ENCODE measurements around the gene SMURF1.

DNA sequence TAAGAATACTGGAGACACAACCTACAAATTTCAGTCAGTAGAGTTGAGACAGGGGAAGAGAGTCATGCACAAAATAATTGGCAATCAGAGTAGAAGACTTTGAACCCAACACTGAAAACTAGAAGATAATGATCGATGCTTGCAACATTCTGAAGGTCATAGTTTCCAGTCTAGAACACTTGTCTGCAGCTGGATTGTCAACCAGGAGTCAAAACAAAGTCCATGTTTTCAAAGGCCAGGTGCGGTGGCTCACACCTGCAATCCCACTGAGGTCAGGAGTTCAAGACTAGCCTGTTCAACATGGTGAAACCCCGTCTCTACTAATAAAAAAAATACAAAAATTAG is 26.8 kb upstream of the SMURF1 start:
- TF ChIP-seq TAF1 (conservative IDR thresholded peaks at IDR 0.05): no peak
- TF ChIP-seq GABPA (IDR thresholded peaks at IDR 0.05 in 1 of 2, conservative IDR thresholded peaks at IDR 0.05 in 1 of 2): peak in 1 of 2 donors; percentile 40
- TF ChIP-seq JUND (IDR thresholded peaks at IDR 0.05): peak; percentile 95 to 99
- TF ChIP-seq RAD21 (IDR thresholded peaks at IDR 0.05): peak; percentile 56 to 69
- peak; percentile 97 to 98 for TF ChIP-seq RXRA (IDR thresholded peaks at IDR 0.05)
- TF ChIP-seq, protein P1, sequence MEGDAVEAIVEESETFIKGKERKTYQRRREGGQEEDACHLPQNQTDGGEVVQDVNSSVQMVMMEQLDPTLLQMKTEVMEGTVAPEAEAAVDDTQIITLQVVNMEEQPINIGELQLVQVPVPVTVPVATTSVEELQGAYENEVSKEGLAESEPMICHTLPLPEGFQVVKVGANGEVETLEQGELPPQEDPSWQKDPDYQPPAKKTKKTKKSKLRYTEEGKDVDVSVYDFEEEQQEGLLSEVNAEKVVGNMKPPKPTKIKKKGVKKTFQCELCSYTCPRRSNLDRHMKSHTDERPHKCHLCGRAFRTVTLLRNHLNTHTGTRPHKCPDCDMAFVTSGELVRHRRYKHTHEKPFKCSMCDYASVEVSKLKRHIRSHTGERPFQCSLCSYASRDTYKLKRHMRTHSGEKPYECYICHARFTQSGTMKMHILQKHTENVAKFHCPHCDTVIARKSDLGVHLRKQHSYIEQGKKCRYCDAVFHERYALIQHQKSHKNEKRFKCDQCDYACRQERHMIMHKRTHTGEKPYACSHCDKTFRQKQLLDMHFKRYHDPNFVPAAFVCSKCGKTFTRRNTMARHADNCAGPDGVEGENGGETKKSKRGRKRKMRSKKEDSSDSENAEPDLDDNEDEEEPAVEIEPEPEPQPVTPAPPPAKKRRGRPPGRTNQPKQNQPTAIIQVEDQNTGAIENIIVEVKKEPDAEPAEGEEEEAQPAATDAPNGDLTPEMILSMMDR (IDR thresholded peaks at IDR 0.05; ENCODE audit: low read depth, low read length, missing input control): no peak
- TF ChIP-seq, protein P2, sequence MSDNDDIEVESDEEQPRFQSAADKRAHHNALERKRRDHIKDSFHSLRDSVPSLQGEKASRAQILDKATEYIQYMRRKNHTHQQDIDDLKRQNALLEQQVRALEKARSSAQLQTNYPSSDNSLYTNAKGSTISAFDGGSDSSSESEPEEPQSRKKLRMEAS (IDR thresholded peaks at IDR 0.05): peak; percentile 85
- peak; percentile 43 to 85 for TF ChIP-seq EGR1 (IDR thresholded peaks at IDR 0.05; ENCODE audit: low read depth in 2 of 2)
- TF ChIP-seq, protein P3, sequence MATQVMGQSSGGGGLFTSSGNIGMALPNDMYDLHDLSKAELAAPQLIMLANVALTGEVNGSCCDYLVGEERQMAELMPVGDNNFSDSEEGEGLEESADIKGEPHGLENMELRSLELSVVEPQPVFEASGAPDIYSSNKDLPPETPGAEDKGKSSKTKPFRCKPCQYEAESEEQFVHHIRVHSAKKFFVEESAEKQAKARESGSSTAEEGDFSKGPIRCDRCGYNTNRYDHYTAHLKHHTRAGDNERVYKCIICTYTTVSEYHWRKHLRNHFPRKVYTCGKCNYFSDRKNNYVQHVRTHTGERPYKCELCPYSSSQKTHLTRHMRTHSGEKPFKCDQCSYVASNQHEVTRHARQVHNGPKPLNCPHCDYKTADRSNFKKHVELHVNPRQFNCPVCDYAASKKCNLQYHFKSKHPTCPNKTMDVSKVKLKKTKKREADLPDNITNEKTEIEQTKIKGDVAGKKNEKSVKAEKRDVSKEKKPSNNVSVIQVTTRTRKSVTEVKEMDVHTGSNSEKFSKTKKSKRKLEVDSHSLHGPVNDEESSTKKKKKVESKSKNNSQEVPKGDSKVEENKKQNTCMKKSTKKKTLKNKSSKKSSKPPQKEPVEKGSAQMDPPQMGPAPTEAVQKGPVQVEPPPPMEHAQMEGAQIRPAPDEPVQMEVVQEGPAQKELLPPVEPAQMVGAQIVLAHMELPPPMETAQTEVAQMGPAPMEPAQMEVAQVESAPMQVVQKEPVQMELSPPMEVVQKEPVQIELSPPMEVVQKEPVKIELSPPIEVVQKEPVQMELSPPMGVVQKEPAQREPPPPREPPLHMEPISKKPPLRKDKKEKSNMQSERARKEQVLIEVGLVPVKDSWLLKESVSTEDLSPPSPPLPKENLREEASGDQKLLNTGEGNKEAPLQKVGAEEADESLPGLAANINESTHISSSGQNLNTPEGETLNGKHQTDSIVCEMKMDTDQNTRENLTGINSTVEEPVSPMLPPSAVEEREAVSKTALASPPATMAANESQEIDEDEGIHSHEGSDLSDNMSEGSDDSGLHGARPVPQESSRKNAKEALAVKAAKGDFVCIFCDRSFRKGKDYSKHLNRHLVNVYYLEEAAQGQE (IDR thresholded peaks at IDR 0.05): peak; percentile 71
- peak; percentile 36 for TF ChIP-seq YY1 (IDR thresholded peaks at IDR 0.05)
